Fibroblast of skin of left biceps (primary cell): Measurements from ENCODE around the gene FMN1.
"Not testable (repeated sequence)": the region's sequence is repeated elsewhere in the genome, so short reads cannot be mapped to it uniquely, and the experiment has no call there.

Experiments
- DNase-seq, 2 experiments: peaks; one replicate each; pipeline ENCODE4 v3.0.0-alpha.2; 2013; ENCODE audit warnings: low read depth in 2 of 2

The FMN1 gene

DNA sequence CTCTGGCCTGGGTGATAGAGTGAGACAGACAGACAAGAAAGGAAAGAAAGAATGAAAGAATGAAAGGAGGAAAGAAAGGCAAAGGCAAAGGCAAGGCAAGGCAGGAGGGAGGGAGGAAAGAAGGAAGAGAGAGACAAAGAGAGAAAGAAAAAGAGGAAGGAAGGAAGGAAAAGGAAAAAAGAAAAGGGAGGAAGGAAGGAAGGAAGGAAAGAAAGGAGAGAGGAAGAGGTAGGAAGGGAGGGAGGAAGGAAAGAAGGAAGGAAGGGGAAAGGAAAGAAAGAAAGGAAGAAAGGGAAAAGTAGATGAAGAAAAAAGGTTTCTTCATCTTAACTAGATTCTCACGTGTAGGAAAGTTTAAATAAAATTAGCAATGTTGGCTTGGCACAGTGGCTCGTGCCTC lies 334.5 kb downstream of the FMN1 start:
- DNase-seq: no peak

DNA sequence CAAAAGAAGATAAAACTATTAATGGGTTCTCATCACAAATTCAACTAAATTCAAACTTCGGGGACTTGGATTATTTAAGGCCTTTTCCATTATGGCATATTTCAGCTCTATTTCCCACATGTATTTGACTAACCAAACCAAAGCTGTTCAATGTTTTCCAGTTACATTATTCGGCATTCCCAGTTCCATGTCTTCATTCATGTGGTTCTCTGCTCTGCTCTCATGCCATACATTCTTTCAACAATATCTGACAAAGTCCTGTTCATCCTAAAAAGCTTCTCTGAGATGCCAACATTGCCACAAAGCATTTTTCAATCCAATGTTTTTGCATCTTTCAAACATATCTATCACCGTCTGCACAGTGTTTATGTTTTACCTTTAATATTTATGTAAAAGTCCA lies 335.3 kb downstream of the FMN1 start:
- DNase-seq: no peak

DNA sequence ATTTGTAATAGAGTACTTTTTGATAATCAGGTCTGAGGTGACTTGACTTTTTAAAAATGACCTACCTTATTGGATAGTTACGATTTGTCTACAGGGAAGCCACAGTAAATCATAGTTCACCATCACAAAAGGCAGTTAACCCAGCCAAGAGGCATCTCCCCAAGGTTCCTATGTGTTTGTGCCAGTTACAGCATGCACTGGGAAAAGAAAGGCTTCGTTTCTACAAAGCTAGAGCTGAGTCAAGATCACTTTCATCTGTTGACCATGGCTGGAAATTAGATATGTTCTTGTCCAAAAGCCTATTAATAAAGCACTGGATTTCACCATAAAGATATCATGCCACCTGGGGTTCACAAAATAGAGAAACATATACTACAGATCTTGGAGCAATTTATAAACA lies 336.8 kb downstream of the FMN1 start:
- DNase-seq: no peak

DNA sequence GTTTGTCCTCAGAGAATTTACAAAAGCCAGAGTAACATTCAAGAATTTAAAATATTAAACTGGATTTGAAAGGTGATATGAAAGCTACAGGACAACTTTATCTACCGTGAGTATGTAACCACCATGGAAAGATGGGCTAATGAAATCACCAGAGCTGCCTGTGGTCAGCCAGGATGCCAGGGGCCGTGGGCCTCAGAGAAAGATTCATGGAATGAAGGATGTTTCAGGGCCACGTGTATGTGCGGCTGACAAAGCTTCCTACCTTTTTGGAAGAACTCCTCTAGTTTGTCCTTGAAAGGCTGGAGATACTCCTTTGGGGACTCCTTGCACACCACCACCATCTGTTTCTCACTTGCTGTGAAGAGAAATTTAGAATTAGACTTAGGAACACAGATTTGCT lies 337.8 kb downstream of the FMN1 start:
- peak in 1 of 2 experiments; percentile 45 for DNase-seq

DNA sequence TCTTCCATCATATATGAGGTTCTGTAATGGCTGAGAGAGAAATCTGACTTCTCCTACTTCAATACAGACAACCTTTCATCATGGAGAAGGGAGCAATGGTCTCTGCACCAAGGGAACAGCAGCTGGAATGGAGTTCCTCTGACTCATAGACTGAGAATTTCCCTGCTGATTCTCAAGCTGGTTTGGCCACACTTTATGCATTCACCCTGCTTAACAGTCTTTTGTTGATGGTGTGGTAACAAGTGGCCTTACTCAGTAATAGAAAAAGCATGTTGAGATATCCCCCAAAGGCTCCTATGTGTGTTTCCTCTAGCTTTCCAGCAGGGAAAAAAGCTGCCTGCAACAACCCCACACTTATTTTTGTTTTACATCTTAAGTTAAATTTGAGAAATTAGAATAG lies 338.6 kb downstream of the FMN1 start:
- peak; percentile 99 for DNase-seq

DNA sequence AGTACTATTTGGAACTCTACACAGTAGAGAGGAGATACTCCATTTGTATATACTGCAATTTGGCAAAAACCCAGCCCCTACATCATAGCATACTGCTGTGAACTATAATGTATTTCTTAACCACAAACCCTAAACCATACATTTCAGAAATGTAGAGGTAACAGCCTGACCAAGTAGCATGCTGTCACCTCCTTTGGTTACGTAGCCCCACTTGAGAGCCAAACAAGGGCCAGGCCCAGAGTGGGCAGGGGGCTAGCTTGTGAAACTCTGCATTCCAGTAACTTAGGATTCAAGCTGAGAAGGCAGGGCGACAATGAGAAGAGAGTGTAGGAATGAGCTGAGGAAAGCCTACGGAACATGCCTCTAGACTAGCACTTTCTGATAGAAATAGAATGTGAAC lies 340.9 kb downstream of the FMN1 start:
- DNase-seq: no peak

DNA sequence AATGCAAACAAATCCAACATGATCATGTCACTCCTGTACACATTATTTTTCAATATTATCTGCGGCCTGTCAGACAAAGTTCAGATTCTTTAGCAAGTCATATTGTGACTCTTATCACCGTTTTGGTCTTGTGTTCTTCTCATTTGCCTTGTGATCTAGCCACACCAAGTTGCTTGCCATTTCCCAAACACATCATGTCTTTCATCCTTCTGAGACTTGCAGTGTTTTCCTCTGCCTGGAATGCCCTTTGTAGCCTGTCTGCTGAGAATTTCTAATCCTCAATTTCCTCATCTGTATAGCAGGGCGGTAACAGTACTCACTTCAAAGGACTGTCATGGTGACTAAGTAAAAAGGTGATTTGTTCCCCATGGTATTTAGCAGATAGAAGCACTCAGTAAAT lies 341.7 kb downstream of the FMN1 start:
- DNase-seq: no peak

DNA sequence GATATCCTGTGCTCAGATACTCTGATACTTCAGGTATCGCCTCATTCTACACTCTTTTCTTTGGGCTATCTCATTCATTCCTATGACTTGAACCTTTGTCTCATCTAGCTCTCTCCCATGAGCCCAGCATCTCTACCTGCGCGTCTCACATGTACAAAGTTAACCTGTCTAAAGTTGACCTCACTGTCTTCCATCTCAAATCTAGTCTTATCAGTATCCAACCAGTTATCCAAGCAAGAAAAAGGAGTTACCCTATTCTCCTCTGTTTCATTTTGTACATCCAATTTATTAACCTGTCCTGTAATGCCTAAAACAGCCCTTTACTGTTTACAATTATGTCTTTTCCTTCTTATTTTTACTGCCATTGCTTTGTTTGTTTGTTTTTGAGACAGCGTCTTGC lies 342.5 kb downstream of the FMN1 start:
- DNase-seq: no peak

DNA sequence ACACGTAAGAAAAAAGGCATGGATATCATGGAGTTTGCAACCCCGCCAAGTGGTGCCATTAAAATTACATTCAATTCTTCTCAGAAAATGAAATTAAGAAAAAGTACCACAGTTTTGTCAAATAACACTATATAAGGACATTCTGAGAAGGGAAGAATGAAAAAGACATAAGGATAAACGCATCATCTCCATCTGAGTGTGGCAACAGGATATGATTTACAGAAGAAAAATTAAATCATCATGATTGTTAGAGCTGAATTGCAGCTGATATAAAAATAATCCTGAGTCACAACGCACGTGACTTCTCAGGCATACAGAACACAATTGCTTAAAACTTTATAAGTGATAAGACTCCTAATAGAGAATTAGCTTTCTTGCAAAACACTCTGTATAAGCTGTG lies 342.9 kb downstream of the FMN1 start:
- peak; percentile 90 to 94 for DNase-seq

DNA sequence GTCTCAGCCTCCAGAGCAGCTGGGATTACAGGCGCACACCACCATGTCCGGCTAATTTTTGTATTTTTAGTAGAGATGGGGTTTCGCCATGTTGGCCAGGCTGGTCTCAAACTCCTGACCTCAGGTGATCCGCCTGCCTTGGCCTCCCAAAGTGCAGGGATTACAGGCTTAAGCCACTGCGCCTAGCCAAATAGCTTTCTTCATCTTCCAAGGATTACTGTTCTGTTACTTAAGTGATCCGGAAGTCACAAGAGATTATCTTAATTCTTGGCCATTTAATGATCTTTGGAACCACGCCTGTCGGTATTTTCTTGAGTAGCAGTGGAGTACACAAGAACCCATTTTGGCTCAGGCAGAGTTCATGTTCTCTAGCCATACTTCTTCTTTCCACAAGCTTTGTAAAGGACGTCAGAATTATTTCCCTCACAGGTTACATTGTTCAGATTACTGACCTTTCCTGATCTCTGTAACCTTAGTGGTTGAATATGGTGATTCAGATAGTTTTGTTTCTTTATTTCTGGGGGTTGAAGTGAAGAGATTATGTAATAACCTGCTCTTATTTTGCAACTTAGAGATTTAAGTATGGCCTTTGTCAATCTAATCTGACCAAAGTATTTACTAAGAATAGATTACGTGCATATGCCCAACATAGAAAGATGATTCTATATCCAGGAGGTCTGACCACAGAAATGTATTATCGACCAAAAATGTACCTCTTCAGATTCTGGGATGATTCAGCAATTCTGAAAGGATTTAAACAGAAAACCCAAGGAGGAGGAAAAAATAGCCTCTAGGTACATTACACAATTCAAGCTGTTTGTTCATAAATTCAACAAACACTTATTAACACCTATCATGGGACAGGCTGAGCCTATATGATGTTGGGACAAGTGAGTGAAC lies 344.5 kb downstream of the FMN1 start:
- DNase-seq: peak; percentile 96 to 98

DNA sequence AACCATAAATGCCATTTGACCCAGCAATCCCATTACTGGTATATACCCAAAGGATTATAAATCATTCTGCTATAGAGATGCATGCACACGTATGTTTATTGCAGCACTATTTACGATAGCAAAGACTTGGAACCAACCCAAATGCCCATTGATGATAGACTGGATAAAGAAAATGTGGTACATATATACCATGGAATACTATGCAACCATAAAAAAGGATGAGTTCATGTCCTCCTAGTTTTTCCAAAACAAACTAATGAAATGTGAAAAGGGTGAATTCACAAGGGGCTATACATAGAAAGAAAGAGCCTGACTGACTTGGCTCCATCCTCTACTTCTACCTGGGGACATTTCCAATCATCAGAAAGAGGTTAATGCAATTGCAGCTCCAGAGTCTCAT lies 347.8 kb downstream of the FMN1 start:
- not testable (repeated sequence) for DNase-seq

DNA sequence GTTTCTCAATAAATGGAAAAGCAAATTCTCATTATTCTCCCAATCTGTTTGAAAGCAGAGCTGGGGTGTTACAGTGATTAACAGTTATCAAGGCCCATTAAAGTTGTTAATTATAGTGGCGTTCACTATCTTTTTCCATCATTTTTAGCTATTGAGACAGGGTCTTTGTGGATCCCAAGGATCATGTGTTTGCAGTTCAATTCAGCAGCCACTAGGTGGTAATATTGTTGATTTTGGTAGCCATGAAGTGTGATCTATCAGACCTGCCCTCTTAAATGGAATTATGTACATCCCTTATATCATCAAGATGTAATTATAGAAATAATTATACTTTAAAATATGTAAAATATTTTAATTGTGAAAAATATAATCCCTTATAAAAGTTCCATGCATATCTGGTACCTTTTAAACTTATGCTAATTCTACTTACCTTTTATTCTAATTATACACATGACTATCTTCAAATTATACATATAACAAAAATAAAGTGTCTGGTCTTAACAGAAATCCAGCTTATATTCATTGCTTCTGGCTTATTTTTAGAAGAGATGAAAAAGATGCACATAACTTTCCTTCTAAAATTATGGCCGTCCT lies 350.3 kb downstream of the FMN1 start:
- DNase-seq: no peak

DNA sequence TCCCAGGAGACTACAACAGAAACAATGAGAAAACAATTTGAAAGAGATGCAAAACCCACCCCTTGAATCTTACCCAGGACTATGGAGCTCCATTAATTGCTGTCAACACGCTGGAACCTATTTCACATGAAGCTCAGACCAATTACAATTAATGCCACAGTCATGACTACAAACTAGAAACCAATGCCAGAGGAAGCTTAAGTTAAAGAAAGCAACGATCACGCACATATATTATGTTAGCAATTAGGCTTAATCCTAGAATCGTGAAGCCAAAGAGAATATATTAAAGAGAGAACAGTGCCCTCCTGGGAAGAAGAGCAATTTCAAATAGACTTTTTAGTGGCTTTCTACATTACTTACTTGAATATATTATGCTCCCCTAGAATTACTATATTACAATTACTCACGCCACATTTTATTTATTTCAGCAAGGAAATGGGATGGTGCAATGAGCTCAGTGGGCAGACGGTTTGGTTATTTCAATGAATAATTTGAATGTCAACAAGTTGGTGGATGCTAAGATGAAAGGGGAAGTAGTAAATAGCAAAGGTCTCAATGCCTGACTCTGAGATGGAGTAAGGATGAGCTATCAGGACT lies 351.2 kb downstream of the FMN1 start:
- peak; percentile 70 to 72 for DNase-seq

DNA sequence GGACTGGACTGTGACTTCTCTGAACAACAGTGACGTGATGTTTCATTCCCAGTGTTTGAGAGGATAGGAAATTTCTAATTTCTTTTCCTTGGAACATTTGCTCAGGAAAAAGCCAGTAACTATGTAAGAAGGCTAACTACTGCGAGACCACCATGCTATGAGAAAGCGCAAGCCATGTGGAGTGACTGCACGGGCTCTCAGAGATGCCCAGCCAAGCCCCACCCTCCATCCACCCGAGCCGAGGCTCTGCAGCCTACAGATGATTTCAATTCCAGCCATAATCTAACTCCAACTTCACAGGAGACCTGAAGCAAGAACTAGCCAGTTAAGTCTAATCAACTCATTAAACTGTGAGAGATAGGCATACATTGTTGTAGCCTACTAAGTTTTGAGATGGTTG lies 352.4 kb downstream of the FMN1 start:
- DNase-seq: no peak

DNA sequence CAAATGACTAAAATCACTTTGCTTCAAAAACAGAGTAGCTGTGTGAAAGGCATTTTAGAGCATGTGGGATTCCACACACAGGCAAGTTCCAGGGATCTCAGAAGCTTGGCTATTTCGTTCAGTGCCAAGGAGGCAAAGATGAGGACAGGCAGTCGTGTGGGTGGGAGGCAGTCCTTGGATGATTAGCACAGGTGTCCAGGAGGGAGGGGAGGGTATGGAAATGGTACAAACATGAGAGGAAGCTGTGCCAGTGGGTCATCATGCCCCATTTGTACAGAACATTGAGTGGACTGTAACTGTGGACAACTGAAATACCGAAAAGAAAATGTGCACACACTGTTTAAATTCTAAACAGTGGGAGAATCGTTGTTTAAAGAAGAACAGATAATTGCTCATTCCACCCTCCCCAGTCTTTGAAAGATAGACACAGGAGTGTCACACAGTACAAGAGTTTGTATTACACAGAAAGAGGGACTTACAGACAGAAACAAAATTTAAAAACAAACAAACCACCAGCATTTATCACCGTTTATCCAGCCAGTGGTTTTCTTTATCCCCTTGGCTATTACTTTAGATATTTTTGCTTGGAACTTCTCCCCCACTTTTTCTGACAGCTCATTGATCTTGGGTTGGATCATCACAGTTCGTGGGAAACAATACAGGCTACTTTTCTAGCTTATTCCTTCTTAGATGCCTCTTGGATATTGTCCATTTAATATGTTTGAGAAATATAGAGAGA lies 353.8 kb downstream of the FMN1 start:
- DNase-seq: no peak

DNA sequence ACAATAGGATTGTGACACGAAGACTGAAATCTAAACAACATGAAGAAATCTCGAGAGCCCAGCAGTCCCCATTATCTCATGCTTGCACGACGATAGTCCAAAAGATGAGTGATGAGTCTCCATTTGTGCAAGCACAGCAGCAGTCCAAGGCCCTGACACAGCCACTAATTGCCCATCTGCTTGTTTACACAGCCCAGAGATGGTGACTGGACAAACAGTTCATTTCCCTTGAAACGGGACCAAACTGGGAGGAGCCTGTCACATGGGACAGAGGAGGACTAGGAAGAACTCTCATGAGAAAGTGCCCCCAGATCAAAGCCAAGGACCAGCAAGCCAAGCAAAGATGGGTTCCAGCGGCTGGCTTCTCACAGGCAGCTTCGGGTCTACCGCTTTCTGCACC lies 355.7 kb downstream of the FMN1 start:
- no peak for DNase-seq

DNA sequence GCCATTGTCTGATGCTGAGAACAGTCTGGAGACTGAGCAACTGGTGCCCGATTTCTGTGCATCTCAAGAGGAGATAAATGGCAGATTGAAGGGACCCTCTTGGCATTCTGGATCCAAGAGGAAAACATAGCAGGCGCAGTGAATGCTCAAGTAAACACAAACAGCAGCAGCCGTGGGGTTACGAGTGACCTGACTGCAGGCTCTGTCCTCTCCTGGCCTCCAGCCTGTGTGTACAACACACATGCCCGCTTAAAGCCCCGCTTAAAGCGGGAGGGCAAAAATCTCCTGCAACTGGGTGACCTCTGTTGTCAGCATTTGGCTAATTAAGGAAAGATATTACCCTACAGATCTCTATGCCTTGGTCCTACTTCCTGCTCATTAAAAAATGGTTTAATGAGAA lies 356.2 kb downstream of the FMN1 start:
- no peak for DNase-seq

DNA sequence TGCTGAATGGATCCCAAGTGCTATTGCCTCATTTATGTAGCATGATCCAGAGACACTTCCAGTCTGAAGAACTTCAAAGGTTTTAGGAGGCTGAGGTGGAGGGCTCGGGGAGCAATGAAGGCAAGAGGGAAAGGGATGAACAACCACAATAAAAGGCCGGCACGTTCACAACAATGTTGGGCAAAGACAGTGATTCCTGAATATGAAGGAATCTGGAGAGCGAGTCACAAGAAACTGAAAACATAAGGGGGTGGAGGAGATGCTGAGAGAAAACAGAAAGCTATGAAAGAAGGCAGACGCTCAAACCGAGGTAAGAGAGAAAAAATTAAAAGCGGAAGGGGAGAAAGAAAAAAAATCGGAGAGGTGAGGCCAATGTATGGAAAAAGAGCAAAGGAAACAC lies 356.6 kb downstream of the FMN1 start:
- no peak for DNase-seq

DNA sequence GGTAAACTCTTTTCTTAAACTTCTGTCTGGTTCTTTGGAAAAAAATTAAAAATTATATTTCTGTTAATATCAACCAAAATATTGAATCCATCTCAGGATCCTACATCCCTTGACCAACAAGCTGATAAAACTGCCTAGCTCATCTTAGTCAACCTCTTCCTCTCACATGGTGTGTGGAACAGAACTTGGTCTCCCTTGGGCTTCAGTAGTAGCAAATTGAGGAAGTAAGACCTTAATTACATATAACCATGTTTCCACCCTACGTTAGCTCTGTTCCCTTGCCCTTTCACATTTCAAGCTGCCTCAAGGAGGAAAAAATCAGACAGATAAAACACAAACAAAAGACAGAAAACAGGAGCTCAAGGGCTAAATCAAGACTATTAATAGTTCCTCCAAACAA lies 360.4 kb downstream of the FMN1 start:
- no peak for DNase-seq

DNA sequence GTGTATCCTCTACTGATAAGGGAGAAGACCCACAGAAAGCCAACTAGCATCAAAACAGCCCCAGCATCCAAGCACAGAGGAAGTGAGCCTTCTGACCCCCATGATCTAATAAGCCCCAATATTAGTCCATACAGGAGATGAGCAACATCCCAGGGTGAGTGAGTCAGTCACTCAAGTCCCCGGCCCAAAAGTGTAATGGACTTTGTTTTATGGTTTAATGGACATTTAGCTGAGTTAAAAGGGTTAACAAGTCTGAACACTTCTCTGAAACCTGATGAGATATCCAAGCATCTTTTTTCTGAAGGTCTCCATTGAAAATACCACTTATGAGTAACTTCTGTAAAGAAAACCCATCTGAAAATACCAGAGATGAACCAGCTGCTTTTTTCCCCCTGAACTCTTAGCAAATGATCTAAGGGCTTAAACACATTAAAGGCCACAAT lies 361.1 kb downstream of the FMN1 start:
- no peak for DNase-seq

DNA sequence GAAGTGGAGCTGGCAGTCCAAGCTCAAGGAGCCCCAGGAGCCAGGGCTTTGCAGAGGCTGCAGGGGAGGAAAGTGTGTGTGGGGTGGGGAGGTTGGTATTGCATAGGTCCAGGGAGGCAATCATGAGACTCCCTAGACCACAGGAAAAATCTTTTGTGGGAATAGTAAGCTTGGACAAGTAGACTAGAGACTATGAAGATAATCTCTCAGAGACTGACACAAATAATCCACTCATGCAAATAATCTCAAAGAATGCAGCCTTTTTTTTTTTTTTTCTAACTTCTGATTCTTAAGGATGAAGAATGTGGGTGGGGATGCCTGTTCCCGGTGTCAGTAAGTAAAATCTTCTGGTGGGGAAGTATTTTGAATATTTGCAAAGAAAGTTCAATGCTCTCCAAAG lies 363.0 kb downstream of the FMN1 start:
- no peak for DNase-seq

DNA sequence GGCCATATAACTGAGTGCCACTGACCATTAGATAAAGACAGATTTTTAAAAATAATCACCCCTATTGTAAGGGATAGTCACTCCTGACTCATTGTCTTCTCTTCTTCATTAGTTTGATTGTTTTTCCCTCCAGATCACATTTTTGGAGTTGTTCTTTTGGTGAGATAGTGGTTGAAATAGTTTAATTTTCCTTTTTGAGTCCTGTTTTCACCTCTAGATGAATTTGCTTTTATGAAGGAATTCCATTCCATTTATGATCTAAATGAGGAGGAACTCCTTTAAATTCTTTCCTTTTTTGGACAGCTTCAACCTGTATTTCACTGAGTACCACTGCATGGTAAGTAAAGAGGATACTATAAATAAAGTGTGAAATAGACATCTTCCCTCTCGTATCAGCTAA lies 364.3 kb downstream of the FMN1 start:
- no peak for DNase-seq
